Activated CD8-positive, alpha-beta memory T cell treated with anti-CD3 and anti-CD28 coated beads, Interleukin-2, amount 50 U/mL, for 48 hours (primary cell): ENCODE measurements around the gene KPNA6.
A peak's percentile ranks its signal among the peaks of the same experiment; 100 is the strongest.
"Not testable (repeated sequence)": the region's sequence is repeated elsewhere in the genome, so short reads cannot be mapped to it uniquely, and the experiment has no call there.

Experiments
- DNase-seq: peaks from one replicate; pipeline ENCODE4 v3.0.0-alpha.2; 2020

The KPNA6 gene

GRCh38 chr1:32100807-32101708 is 6.8 kb upstream of the KPNA6 start:
- no peak for DNase-seq

GRCh38 chr1:32104127-32104526 is 3.7 kb upstream of the KPNA6 start:
- no peak for DNase-seq

GRCh38 chr1:32105338-32105737 is 2.5 kb upstream of the KPNA6 start:
- DNase-seq: no peak

- no peak for DNase-seq
Measured at GRCh38 chr1:32106663-32107275, 1.1 kb upstream of the KPNA6 start.

- no peak for DNase-seq
Measured at GRCh38 chr1:32111040-32111623, 3.3 kb downstream of the KPNA6 start.

- no peak for DNase-seq
Measured at GRCh38 chr1:32111789-32112188, 3.9 kb downstream of the KPNA6 start.

- DNase-seq: no peak
Measured at GRCh38 chr1:32112806-32113375, 5.0 kb downstream of the KPNA6 start.

GRCh38 chr1:32113436-32113835 is 5.6 kb downstream of the KPNA6 start:
- DNase-seq: not testable (repeated sequence)

GRCh38 chr1:32114420-32114819 is 6.6 kb downstream of the KPNA6 start:
- DNase-seq: no peak

GRCh38 chr1:32115496-32115895 is 7.6 kb downstream of the KPNA6 start:
- no peak for DNase-seq

GRCh38 chr1:32116531-32116930 is 8.7 kb downstream of the KPNA6 start:
- DNase-seq: no peak

GRCh38 chr1:32122151-32122550 is 14.3 kb downstream of the KPNA6 start:
- no peak for DNase-seq

- peak; percentile 10 for DNase-seq
Measured at GRCh38 chr1:32123361-32123760, 15.5 kb downstream of the KPNA6 start.

GRCh38 chr1:32125313-32125712 is 17.5 kb downstream of the KPNA6 start:
- no peak for DNase-seq

- no peak for DNase-seq
Measured at GRCh38 chr1:32126770-32127169, 18.9 kb downstream of the KPNA6 start.

GRCh38 chr1:32127409-32128198 is 19.7 kb downstream of the KPNA6 start:
- no peak for DNase-seq

- DNase-seq: no peak
Measured at GRCh38 chr1:32128479-32128878, 20.6 kb downstream of the KPNA6 start.

GRCh38 chr1:32128964-32129363 is 21.1 kb downstream of the KPNA6 start:
- no peak for DNase-seq

GRCh38 chr1:32133950-32134280 is 26.1 kb downstream of the KPNA6 start:
- not testable (repeated sequence) for DNase-seq

GRCh38 chr1:32137111-32137510 is 29.3 kb downstream of the KPNA6 start:
- no peak for DNase-seq

GRCh38 chr1:32138965-32139364 is 31.1 kb downstream of the KPNA6 start:
- DNase-seq: no peak

- DNase-seq: no peak
Measured at GRCh38 chr1:32142446-32143301, 34.8 kb downstream of the KPNA6 start.
